NCI-H2107 (cell line): ENCODE data around the gene BBS5.
"Not testable (repeated sequence)": the region's sequence is repeated elsewhere in the genome, so short reads cannot be mapped to it uniquely, and the experiment has no call there.

Experiments used
- DNase-seq: peaks from one replicate; lab custom pipeline; 2025; lab: John Stamatoyannopoulos, UW

BBS5 gene

GRCh38 chr2:169486487-169486886, 7.2 kb downstream of the BBS5 start:
- DNase-seq = no peak

GRCh38 chr2:169490834-169491233, 11.5 kb downstream of the BBS5 start:
- DNase-seq = no peak

- no peak for DNase-seq
Observed at GRCh38 chr2:169491378-169491777, 12.1 kb downstream of the BBS5 start.

GRCh38 chr2:169493360-169493759, 14.1 kb downstream of the BBS5 start:
- DNase-seq = no peak

- no peak for DNase-seq
Observed at GRCh38 chr2:169495310-169495928, 16.1 kb downstream of the BBS5 start.

- DNase-seq = no peak
Observed at GRCh38 chr2:169504651-169505050, 25.4 kb downstream of the BBS5 start.

GRCh38 chr2:169507698-169508097, 28.4 kb downstream of the BBS5 start:
- DNase-seq = no peak

- peak; percentile 7 for DNase-seq
Observed at GRCh38 chr2:169509298-169509885, 30.1 kb downstream of the BBS5 start, which contains the start of gene KLHL41. TSS of gene KLHL41 (plus strand) at chr2:169509702. CDS start at chr2:169509779, 77 bp downstream.

GRCh38 chr2:169509955-169510354, 30.7 kb downstream of the BBS5 start:
- DNase-seq = no peak

- DNase-seq = no peak
Observed at GRCh38 chr2:169510496-169510895, 31.2 kb downstream of the BBS5 start.

- DNase-seq = no peak
Observed at GRCh38 chr2:169511818-169512217, 32.5 kb downstream of the BBS5 start.

GRCh38 chr2:169512525-169512924, 33.2 kb downstream of the BBS5 start:
- DNase-seq = no peak

- no peak for DNase-seq
Observed at GRCh38 chr2:169513094-169513493, 33.8 kb downstream of the BBS5 start.

GRCh38 chr2:169513926-169514325, 34.6 kb downstream of the BBS5 start:
- DNase-seq = no peak

GRCh38 chr2:169514758-169515157, 35.5 kb downstream of the BBS5 start:
- not testable (repeated sequence) for DNase-seq

GRCh38 chr2:169516488-169516995, 37.2 kb downstream of the BBS5 start:
- not testable (repeated sequence) for DNase-seq

- no peak for DNase-seq
Observed at GRCh38 chr2:169520896-169521295, 41.6 kb downstream of the BBS5 start.

- no peak for DNase-seq
Observed at GRCh38 chr2:169523681-169524080, 44.4 kb downstream of the BBS5 start.

- DNase-seq = peak; percentile 7
Observed at GRCh38 chr2:169525434-169525833, 46.1 kb downstream of the BBS5 start.

GRCh38 chr2:169526451-169526850, 47.2 kb downstream of the BBS5 start:
- no peak for DNase-seq

GRCh38 chr2:169528271-169528701, 49.0 kb downstream of the BBS5 start:
- DNase-seq = peak; percentile 8

GRCh38 chr2:169539460-169539859, 60.2 kb downstream of the BBS5 start:
- not testable (repeated sequence) for DNase-seq

GRCh38 chr2:169540146-169540545, 60.9 kb downstream of the BBS5 start:
- no peak for DNase-seq

- DNase-seq = no peak
Observed at GRCh38 chr2:169542433-169542832, 63.1 kb downstream of the BBS5 start.
